ENCODE measurements around the gene CD83. TPM values are rescaled to one million over a fixed set of nuclear protein-coding genes. Genes with fewer than 3 reads are reported as not detected.
"Not testable (repeated sequence)": the region's sequence is repeated elsewhere in the genome, so short reads cannot be mapped to it uniquely, and the experiment has no call there.

The CD83 gene
- total RNA-seq, 1 experiment from 2014 or later, result 5.5 TPM

GRCh38 chr6:14148471-14148870, 30.9 kb downstream of the CD83 start (continued):
- TF ChIP-seq, protein P1, sequence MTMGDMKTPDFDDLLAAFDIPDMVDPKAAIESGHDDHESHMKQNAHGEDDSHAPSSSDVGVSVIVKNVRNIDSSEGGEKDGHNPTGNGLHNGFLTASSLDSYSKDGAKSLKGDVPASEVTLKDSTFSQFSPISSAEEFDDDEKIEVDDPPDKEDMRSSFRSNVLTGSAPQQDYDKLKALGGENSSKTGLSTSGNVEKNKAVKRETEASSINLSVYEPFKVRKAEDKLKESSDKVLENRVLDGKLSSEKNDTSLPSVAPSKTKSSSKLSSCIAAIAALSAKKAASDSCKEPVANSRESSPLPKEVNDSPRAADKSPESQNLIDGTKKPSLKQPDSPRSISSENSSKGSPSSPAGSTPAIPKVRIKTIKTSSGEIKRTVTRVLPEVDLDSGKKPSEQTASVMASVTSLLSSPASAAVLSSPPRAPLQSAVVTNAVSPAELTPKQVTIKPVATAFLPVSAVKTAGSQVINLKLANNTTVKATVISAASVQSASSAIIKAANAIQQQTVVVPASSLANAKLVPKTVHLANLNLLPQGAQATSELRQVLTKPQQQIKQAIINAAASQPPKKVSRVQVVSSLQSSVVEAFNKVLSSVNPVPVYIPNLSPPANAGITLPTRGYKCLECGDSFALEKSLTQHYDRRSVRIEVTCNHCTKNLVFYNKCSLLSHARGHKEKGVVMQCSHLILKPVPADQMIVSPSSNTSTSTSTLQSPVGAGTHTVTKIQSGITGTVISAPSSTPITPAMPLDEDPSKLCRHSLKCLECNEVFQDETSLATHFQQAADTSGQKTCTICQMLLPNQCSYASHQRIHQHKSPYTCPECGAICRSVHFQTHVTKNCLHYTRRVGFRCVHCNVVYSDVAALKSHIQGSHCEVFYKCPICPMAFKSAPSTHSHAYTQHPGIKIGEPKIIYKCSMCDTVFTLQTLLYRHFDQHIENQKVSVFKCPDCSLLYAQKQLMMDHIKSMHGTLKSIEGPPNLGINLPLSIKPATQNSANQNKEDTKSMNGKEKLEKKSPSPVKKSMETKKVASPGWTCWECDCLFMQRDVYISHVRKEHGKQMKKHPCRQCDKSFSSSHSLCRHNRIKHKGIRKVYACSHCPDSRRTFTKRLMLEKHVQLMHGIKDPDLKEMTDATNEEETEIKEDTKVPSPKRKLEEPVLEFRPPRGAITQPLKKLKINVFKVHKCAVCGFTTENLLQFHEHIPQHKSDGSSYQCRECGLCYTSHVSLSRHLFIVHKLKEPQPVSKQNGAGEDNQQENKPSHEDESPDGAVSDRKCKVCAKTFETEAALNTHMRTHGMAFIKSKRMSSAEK (CRISPR knock-in tag; IDR thresholded peaks at IDR 0.05; ENCODE audit: borderline replicate concordance), result no peak

DNA sequence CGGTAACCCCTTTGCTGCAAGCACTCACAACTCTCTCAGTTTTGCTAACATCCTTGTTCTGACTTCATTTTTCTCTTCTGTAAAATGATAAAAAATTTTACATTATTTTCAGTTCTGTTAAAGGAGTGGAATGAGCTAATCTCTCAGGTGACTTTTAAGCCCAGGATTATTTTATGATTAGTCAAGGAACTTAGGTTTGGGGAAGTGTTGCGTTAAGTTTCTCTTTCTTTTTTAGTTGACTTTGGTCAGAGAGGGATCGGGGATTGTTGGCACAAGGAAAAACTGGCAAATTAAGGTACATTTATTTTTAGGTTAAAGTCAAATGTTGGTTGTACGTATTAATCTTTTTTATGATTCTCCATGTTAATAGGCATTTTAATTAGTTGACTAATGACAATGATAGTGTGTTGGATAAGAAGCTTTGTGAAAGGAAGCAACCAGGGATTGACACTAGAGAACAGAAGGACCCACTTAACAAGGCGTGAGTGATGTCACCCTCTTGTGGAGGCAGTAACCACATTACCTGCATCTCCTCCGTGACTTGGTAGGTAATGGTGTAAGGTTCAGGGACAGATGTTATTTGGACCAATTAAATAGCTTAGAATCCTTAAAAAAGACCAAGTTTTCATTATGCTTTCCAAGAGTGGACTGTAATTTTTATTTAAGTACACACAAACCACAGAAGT, 31.6 kb downstream of the CD83 start:
- H3K27me3 Mint-ChIP-seq (ENCODE audit: low read depth), result peaks cover 5% of the 10 kb centered on the region; the same call in 1 of the 2 replicates
- CTCF ChIA-PET, result interaction anchor here (2.0 to 3.1 kb wide), 2 partner anchors 20 to 241 kb away, joined by 4 to 10 read pairs; no protein-coding TSS in a partner anchor
- no peak overlapping the region for H3K27ac Mint-ChIP-seq

DNA sequence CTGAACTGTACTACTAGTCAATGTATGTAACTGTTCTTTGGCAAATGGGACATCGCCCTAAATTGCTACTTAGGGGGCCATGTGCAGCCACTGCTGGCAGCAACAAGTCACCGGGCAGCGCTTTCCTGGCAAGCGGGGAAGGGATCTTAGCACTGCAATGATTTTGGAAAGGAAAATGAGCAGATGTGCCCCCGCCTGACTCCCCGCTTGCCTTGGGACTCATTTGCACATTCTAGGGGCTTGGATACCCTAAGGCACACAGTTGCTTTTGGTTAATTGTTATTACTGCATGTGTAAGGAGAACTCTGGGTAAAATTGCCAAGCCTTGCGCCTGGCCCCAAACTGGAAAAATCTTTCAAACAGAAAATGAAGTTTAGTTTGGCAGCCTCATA, 32.2 kb downstream of the CD83 start:
- ChIA-PET POLR2A (no interaction called here), CTCF (interaction anchor here (2.0 to 3.1 kb wide), 2 partner anchors 21 to 241 kb away, joined by 4 to 10 read pairs; no protein-coding TSS in a partner anchor)
- TF ChIP-seq ZNF423 (CRISPR knock-in tag; IDR thresholded peaks at IDR 0.05) (no peak), TEAD1 (CRISPR knock-in tag; IDR thresholded peaks at IDR 0.05) (no peak)
- TF ChIP-seq, protein P2, sequence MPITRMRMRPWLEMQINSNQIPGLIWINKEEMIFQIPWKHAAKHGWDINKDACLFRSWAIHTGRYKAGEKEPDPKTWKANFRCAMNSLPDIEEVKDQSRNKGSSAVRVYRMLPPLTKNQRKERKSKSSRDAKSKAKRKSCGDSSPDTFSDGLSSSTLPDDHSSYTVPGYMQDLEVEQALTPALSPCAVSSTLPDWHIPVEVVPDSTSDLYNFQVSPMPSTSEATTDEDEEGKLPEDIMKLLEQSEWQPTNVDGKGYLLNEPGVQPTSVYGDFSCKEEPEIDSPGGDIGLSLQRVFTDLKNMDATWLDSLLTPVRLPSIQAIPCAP (CRISPR knock-in tag; IDR thresholded peaks at IDR 0.05), result no peak
- DNase-seq (ENCODE audit: low spot score) (no peak), ATAC-seq (no peak)
- Mint-ChIP-seq H3K27me3 (ENCODE audit: low read depth) (peaks cover 5% of the 10 kb centered on the region; the same call in 1 of the 2 replicates), H3K4me3 (no peak overlapping the region), H3K27ac (no peak overlapping the region), H3K36me3 (no peaks in the 10 kb centered on the region), H3K9me3 (no peaks in the 10 kb centered on the region), H3K4me1 (peaks cover 17% of the 10 kb centered on the region)

More for the DNA sequence above, 31.6 kb downstream of the CD83 start:
- DNase-seq (ENCODE audit: low spot score), result no peak
- Mint-ChIP-seq H3K9me3 (no peaks in the 10 kb centered on the region), H3K36me3 (no peaks in the 10 kb centered on the region), H3K4me3 (no peak overlapping the region), H3K4me1 (peaks cover 17% of the 10 kb centered on the region)
- POLR2A ChIA-PET, result no interaction called here
- TF ChIP-seq NFE2L1 (CRISPR knock-in tag; IDR thresholded peaks at IDR 0.05) (no peak), USF1 (CRISPR knock-in tag; IDR thresholded peaks at IDR 0.05) (no peak), TEAD4 (CRISPR knock-in tag; IDR thresholded peaks at IDR 0.05) (no peak), CBFB (CRISPR knock-in tag; IDR thresholded peaks at IDR 0.05; ENCODE audit: low read depth) (no peak)
- ATAC-seq, result no peak

- CTCF ChIA-PET, result interaction anchor here (1.4 kb wide), 1 partner anchor 59 kb away, joined by 3 read pairs; no protein-coding TSS in a partner anchor
Observed at GRCh38 chr6:14151300-14151699, 33.7 kb downstream of the CD83 start.

DNA sequence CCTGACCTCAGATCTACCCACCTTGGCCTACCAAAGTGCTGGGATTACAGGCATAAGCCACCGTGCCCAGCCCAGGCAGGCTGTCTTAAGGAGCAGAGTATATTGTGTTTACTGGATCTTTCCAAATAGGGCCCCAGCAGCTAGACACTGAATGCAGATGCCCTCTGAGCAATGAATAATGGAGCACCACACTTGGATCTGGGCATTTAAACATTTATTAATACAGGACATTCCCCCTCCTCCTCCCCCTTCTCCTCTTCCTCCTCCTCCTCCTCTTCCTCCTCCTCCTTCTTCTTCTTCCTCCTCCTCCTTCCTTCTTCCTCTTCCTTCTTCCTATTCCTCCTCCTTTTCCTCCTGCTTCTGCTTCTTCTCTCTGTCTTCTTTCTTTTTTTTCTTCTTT, 34.2 kb downstream of the CD83 start:
- ChIA-PET POLR2A (no interaction called here), CTCF (interaction anchor here (1.4 kb wide), 1 partner anchor 59 kb away, joined by 3 read pairs; no protein-coding TSS in a partner anchor)
- H3K27ac Mint-ChIP-seq, result no peak overlapping the region
- H3K27me3 Mint-ChIP-seq (ENCODE audit: low read depth), result no peaks in the 10 kb centered on the region
- peaks cover 11% of the 10 kb centered on the region for H3K9me3 Mint-ChIP-seq
- DNase-seq (ENCODE audit: low spot score), result no peak
- ATAC-seq, result no peak
- no peaks in the 10 kb centered on the region for H3K36me3 Mint-ChIP-seq
- H3K4me3 Mint-ChIP-seq, result no peak overlapping the region
- peaks cover 6% of the 10 kb centered on the region for H3K4me1 Mint-ChIP-seq
- TF ChIP-seq USF1 (CRISPR knock-in tag; IDR thresholded peaks at IDR 0.05) (no peak), ELF4 (CRISPR knock-in tag; IDR thresholded peaks at IDR 0.05; ENCODE audit: low read depth) (no peak), GTF2I (CRISPR knock-in tag; conservative IDR thresholded peaks at IDR 0.05) (no peak), E2F4 (CRISPR knock-in tag; IDR thresholded peaks at IDR 0.05; ENCODE audit: borderline replicate concordance, low read depth) (no peak), ESRRA (CRISPR knock-in tag; IDR thresholded peaks at IDR 0.05; ENCODE audit: borderline replicate concordance) (no peak), GRHL2 (CRISPR knock-in tag; IDR thresholded peaks at IDR 0.05; ENCODE audit: insufficient replicate concordance, severe bottlenecking) (no peak), ZNF263 (CRISPR knock-in tag; IDR thresholded peaks at IDR 0.05; ENCODE audit: low read depth) (no peak), RORB (CRISPR knock-in tag; IDR thresholded peaks at IDR 0.05) (no peak), ATF2 (CRISPR knock-in tag; IDR thresholded peaks at IDR 0.05; ENCODE audit: borderline replicate concordance, low read depth) (no peak), MYBL2 (CRISPR knock-in tag; IDR thresholded peaks at IDR 0.05) (no peak)

More at GRCh38 chr6:14151300-14151699, 33.7 kb downstream of the CD83 start:
- H3K9me3 Mint-ChIP-seq; H3K27me3 Mint-ChIP-seq (ENCODE audit: low read depth); H3K36me3 Mint-ChIP-seq; DNase-seq (ENCODE audit: low spot score); H3K27ac Mint-ChIP-seq; H3K4me3 Mint-ChIP-seq; ATAC-seq; POLR2A ChIA-PET: not testable (repeated sequence)
- H3K4me1 Mint-ChIP-seq, result peaks cover 11% of the 10 kb centered on the region

All from WTC11 (cell line).